Stimulated activated CD8-positive, alpha-beta memory T cell treated with anti-CD3 and anti-CD28 coated beads, Interleukin-4, amount 100 ng/mL, for 48 hours (primary cell): ENCODE measurements around the gene PRPH.

Source experiments
- DNase-seq: peaks from one replicate; pipeline ENCODE4 v3.0.0-alpha.2; 2020

The PRPH gene

GRCh38 chr12:49347311-49348193, 52.6 kb downstream of the PRPH start:
- peak; percentile 91 for DNase-seq
